Raji (cell line): ENCODE data around the gene ALG11.

ENCODE experiments used
- POLR2A ChIP-seq: IDR thresholded peaks from 2 replicates; pipeline ENCODE4 v1.6.1; 2011; ENCODE audit warnings: low read depth, low read length, control low read depth; ENCODE audit not compliant: insufficient read depth

ALG11 gene, protein sequence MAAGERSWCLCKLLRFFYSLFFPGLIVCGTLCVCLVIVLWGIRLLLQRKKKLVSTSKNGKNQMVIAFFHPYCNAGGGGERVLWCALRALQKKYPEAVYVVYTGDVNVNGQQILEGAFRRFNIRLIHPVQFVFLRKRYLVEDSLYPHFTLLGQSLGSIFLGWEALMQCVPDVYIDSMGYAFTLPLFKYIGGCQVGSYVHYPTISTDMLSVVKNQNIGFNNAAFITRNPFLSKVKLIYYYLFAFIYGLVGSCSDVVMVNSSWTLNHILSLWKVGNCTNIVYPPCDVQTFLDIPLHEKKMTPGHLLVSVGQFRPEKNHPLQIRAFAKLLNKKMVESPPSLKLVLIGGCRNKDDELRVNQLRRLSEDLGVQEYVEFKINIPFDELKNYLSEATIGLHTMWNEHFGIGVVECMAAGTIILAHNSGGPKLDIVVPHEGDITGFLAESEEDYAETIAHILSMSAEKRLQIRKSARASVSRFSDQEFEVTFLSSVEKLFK

DNA sequence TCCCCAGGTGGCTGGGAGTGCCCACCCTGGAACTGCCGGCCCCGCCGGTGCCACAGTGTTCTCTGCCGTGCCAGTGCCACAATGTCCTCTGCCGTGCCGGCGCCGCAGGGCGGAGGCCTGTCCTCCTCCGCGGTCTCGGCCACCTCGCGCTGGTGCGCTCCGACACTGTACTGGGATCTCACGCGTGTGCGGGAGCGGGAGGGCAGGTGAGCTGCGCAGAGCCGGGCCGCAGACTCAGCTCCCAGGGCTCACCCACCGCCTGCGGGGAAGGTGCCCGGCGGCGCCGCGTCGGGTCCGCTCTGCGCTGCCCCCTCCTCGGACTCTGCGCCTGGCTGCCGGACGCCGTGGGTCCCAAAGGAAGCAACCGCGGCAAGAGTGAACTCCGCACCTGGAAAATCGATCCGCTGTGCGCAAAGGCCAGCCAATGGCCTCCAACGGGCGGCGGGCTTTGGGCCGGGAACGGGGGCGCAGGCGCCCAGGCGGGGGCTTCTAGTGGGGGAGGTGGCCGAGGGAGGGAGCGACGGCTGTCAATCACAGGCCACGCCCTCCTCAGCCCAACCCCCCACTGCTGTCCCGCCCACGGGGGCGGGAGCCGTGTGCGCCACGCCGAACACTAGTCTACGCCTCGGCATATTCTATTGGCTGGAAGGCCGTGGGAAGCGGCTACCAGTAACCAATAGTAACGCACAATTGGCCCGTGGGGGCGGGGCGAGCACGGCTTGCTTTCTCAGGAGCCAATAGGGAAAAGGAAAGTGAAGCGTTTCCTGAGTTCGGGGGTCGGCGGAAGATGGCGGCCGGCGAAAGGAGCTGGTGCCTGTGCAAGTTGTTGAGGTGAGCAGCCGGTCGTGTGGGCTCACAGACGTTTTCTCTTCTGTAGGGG, at the start of gene ALG11:
Gene ALG11 (plus strand): TSS at position 767 of the 880 bp plus-strand sequence. CDS start 21 bp downstream, at position 788.
- peak; percentile 75 for TF ChIP-seq POLR2A

DNA sequence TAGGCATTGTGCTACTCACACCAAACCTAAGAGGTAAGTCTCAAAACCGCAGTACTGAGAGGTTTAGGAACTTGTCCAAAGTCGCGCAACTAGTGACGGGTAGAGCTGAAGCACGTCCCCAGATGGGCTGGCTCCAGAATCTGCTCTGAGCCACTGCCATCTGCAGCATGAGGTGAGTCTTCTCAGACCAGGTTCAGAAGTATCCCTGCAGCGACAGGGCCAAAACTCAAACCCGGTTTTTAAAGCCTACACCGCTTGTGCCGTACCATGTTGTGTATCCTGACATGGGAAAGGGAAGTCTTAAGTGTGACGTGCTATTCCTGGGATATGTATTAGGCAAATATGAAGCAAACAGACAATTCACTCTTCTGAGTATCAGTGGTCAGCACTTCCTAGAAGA, 46.0 kb upstream of the ALG11 start:
- TF ChIP-seq POLR2A: no peak

DNA sequence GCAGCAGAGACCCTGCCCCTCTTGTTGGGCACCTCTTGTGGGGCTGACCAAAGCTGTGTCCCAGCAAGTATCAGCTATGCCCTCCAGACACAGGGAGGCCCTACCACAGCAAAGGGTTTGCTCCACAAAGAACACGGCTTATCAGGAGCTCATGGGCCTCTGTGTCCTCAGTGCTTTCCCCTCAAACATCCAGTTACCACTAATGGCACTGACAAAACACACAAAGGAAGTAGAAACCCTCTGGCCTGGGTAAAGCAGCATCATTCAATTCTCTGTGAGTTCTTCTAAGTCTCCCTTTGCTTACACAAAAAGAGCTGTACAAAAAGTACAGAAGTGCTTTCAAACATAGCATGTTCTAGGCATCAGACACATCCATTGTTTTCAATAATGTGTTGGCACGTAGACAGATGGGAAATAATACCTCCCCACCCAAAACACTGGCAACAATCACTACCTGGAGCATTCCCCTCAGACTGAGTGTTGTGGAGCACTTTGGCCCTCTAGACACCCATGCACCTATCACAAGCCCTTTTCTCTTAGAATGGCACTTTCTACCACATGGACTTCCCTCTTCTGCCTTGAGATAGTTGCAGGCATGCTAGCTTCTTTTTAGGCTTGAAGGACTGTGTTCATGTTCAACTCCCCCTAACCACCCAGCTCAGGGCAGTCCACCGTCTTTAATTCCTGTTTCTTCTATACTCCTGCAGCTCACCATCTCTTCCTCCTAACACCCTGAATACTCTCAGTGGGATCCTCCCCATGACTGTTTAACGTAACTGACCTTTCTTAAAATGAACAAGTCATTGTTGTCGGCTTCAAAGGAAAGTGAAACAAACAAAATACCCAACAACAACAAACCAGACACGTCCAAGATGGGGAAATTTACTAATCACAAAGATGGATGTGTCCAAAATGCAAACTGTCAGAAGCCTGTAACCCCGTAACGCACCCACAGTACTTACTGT, 44.4 kb upstream of the ALG11 start:
- no peak for TF ChIP-seq POLR2A

DNA sequence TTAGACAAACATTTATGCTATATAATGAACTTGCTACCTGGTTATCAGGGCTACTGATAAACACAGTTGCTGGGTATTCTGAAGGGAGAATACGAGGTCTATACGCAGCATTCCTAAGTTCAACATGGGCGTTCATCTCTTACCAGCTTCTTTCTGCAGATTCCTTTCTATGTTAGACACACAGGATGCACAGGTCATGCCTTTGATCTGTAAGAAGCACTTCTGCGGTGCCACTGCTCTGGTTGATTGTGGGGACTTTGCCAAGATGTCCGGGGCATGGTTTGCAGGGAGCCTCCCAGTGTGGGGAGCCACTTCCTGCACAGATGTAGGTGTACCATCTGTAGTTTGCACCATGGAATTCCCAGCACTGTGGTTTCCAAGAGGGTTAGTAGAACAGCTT, 41.8 kb upstream of the ALG11 start:
- no peak for TF ChIP-seq POLR2A

DNA sequence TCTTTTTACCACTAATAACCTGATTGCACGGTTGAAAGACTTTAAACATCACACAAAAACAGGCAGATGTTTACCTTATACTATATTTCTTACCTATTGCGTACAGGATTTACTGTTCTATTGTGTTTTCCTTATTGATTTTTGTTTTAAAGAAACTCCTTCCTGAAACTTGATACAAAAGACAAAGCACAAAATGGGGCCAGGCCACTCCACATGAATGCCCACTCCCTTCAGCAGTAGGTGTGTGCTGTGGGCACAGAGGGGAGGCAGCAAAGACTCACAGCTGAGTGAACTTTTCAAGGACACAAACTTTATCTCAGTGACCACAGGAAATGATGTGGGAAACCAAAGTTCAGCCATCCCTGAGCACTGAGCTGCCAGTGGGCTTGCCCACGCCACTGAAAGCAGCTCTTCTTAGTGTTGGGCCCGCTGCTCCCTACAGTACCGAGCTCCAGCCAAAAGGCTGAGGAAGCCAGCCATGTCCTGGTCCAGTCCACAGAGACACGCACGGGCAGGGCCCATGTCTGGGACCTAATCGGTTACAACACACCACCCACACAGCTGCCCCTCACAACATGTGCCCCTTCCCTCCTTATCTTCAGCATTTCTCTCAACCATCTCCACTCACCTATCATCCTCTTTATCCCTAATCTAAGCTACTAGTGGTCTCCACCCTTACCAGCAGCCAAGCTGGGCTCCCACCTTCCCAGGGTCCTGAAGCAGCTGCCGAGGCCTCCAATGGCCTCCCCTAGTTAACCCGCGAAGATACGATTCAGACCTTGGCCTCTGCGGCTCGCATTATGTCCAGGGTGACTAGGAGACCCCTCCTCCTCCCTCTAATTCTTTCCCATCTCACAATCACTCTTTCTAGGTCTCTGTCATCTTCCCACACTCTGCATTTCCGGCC, 40.4 kb upstream of the ALG11 start:
- no peak for TF ChIP-seq POLR2A

DNA sequence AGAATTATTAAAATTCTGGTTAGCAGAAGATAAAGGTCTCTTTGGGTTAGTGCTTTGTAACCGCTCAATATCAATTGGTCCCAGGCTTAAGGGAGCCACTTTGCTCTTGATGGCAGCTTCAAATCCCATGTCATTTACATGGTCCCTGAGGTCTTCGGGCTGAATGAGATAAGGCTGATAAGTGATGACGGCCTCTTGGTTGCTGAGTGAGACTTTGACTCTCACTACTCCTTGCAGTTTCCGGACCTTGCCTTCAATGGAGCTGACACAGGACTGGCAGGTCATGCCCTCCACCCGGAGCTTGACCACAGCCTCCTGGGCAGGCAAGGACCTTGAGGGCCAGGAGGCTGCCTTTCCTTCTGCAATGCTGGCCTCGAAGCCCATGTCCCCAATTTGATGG, 37.7 kb upstream of the ALG11 start:
- TF ChIP-seq POLR2A: no peak

DNA sequence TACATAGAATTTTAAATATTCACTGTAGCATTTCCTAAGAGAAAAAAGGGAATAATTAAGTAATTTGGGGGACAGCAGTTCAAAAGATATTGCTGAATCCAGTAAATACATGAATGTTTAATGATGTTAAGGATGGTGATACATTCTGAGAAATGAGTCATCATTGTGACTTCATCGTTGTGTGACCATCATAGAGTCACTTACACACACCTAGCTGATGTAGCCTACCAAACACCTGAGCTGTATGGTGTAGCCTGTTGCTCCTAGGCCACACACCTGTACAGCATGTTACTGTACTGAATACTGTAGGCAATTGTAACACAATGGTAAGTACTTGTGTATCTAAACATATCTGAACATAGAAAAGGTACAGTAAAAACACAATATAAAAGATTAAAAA, 35.8 kb upstream of the ALG11 start:
- no peak for TF ChIP-seq POLR2A

DNA sequence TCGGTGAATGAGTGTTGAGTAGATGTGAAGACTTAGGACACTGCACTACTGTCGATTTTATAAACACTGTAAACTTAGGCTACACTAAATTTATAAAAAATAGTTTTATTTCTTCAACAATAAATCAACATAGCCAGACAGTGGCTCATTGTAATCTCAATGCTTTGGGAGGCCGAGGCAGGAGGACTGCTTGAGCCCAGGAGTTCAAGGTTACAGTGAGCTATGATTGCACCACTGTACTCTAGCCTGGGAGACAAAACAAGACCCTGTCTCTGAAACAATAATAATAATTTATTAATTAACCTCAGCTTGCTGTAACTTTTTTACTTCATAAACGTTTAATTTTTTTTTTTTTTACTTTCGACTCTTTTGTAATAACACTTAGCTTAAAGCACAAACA, 35.3 kb upstream of the ALG11 start:
- no peak for TF ChIP-seq POLR2A

DNA sequence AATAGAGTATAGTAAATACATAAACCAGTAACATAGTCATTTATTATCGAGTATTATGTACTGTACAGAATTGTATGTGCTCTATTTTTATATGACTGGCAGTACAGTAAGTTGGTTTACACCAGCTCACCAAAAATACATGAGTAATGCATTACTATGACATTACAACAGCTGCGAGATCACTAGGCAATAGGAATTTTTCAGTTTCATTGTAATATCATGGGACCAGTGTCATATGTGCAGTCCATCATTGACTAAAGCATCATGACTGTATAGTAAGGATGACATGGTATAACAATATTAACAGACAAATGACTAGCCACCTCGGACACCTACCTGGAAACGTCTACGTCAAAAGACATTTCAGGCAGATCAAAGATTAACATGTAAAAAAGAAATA, 34.6 kb upstream of the ALG11 start:
- no peak for TF ChIP-seq POLR2A

DNA sequence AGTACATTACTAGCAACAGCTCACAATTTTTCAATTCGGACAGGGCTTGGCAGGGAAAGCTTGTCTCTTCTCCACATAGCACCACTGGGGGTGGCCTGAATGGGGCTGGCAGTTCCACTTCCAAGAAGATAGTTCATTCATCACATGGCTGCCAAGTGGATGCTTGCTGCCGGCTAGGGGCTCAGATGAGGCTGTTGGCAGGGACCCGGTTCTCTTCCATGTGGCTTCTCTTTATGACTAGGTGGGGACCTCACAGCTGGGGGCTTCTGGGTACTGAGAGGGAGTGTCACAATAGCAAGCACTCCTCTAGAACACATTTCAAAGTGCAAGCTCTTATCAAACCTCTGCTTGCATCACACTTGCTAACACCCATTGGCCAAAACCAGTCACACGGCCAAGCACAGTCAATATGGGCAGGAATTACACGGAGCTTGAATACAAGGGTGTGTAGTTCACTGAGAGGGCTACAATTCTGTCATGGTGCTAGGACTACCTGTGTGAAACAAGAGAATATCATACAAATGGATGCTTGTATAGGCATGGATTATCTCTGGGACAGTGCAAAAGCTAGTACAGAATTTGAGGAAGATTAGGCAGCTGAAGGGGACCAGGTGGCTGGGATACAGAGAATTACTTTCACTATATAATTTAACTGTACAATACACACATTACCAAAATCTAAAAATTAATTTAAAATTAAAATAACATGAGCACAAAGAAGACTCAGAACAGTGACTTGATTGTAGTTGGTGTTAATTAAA, 33.2 kb upstream of the ALG11 start:
- TF ChIP-seq POLR2A: no peak

DNA sequence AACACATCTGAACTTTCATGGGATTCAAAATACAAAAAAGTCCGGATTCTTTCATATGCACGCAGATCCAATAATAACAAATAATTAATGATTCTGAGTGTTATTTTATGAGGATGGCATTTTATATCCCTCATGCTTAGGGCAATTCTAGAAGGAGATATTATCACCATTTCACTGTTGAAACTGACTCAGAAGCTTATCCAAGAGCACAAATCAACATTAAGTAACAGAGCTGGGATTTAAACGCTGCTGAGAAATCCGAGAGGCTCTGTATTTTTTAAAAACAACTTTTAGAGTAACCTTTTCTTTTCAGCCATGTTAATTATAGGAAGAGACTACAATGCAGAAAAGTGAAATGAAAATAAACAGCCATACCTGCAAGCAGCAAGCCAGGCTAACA, 31.3 kb upstream of the ALG11 start:
- no peak for TF ChIP-seq POLR2A

DNA sequence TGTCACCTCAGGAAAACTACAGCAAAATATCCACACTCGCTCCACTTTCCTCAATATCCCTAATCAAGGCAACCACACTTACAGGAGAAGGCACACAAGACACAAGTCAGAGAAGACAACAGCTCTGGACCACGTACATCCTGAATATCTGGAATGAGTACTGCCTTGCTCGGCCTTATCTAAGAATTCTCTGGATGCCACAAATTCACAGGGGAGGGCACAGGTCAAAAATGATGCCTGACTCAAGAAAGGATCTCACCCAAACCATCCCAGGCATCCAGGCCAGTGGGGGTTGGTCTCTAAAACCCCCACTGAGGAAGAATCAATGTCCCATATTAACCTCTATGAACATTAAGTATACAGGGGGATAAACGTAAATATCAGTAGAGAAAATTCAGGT, 30.8 kb upstream of the ALG11 start:
- no peak for TF ChIP-seq POLR2A

DNA sequence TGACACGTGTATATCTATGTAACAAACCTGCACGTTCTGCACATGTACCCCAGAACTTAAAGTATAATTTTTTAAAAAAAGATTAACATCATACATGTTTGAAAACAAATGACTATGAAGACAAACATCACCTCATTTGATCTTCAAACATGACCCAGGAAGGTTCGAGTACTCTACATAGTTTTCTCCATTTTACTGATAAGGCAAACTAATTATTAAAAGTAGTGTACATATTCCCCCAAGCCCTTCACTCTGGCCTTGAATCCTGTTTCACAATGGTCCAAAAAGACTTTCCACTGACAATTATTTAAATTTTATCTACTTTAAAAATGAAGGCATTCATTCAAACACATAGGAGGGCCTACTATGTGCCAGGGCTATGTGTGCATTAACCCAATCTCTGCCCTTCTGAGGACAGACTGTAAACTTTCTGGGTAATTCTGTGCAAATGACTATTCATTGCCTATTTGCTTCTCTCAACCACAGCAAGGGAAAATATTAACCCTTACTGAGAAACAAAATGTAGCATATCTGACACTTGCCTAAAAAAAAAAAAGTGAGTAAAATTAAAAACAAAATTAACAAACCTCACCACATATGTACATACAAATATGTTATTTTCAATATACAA, 23.1 kb upstream of the ALG11 start:
- no peak for TF ChIP-seq POLR2A
